H1 (cell line): Measurements from ENCODE around the gene SLC7A8. TPM values are rescaled to one million over a fixed set of nuclear protein-coding genes. Genes with fewer than 3 reads are reported as not detected.

Experiments used
- CTCF ChIA-PET: fragments of 300-600 bp; sonication (Branson Sonifier 250); formaldehyde crosslinking; loops from one replicate; lab custom pipeline; 2021; ENCODE audit not compliant: partially characterized antibody; lab: Charles Lee
- POLR2A ChIA-PET: fragments of 300-600 bp; sonication (Branson Sonifier 250); formaldehyde crosslinking; loops from one replicate; lab custom pipeline; 2021; ENCODE audit warnings: inconsistent platforms; ENCODE audit not compliant: partially characterized antibody; lab: Charles Lee
- DNase-seq, 2 experiments: peaks; one replicate each; pipeline versions ENCODE4 v3.0.0 to v3.0.0-alpha.2; 2010 to 2022; ENCODE audit warnings: low spot score in 2 of 2, low read depth in 1 of 2, mixed read lengths in 1 of 2
- FAIRE-seq: peaks from 2 replicates; lab custom pipeline; 2011; peaks lifted over from hg19 to GRCh38; lab: Jason Lieb, UNC
- H2AFZ ChIP-seq: 2 replicates; pipeline ENCODE4 v1.8.1; 2012; ENCODE audit warnings: low read length, inconsistent platforms
- H2AK5ac ChIP-seq: 2 replicates; pipeline ENCODE4 v1.6.1; 2013; ENCODE audit warnings: low read depth, low read length
- H2BK120ac ChIP-seq: replicated peaks from 2 replicates; pipeline ENCODE3; 2013; ENCODE audit warnings: low read depth, low read length, inconsistent platforms
- H2BK12ac ChIP-seq: 2 replicates; pipeline ENCODE4 v1.6.1; 2013; ENCODE audit warnings: low read depth, low read length
- H2BK15ac ChIP-seq: 2 replicates; pipeline ENCODE4 v1.6.1; 2013; ENCODE audit warnings: low read length
- H2BK20ac ChIP-seq: 2 replicates; pipeline ENCODE4 v1.6.1; 2013; ENCODE audit warnings: low read length
- H2BK5ac ChIP-seq: 2 replicates; pipeline ENCODE4 v1.6.1; 2013; ENCODE audit warnings: low read depth, low read length
- H3K14ac ChIP-seq: 2 replicates; pipeline ENCODE4 v1.6.1; 2013; ENCODE audit warnings: inconsistent platforms; ENCODE audit not compliant: insufficient read length
- H3K18ac ChIP-seq: 2 replicates; pipeline ENCODE4 v1.6.1; 2013; ENCODE audit warnings: low read length; ENCODE audit errors: extremely low read depth
- H3K23ac ChIP-seq: 2 replicates; pipeline ENCODE4 v1.6.1; 2013; ENCODE audit warnings: inconsistent platforms; ENCODE audit not compliant: insufficient read length
- H3K23me2 ChIP-seq: 2 replicates; pipeline ENCODE4 v1.6.1; 2013; ENCODE audit warnings: low read depth, low read length
- H3K27ac ChIP-seq: 2 replicates; pipeline ENCODE4 v1.6.1; 2011; ENCODE audit warnings: low read depth, low read length, inconsistent platforms
- H3K27me3 ChIP-seq, 4 experiments: replicated peaks in 1 of 4; 1 replicate in 1 of 4; 2 replicates in 3 of 4; pipeline versions ENCODE4 v1.6.1 to v1.8.1; 2011 to 2013; ENCODE audit warnings: low read length in 3 of 4, mild to moderate bottlenecking in 3 of 4, inconsistent platforms in 2 of 4, mixed read lengths in 2 of 4, moderate library complexity in 1 of 4; ENCODE audit not compliant: control insufficient read depth in 3 of 4, insufficient read depth in 3 of 4; ENCODE audit errors: extremely low read depth in 1 of 4
- H3K36me3 ChIP-seq, 4 experiments: 2 replicates each; pipeline versions ENCODE4 v1.6.1 to v1.8.1; 2011 to 2013; ENCODE audit warnings: mild to moderate bottlenecking in 4 of 4, low read length in 3 of 4, moderate library complexity in 2 of 4, control low read depth in 1 of 4, inconsistent platforms in 1 of 4; ENCODE audit not compliant: insufficient read depth in 4 of 4, control insufficient read depth in 2 of 4
- H3K4ac ChIP-seq: replicated peaks from 2 replicates; pipeline ENCODE3; 2013; ENCODE audit warnings: low read length, low read depth, mixed read lengths, inconsistent platforms; ENCODE audit not compliant: insufficient read length
- H3K4me1 ChIP-seq, 4 experiments: replicated peaks in 1 of 4; 1 replicate in 1 of 4; 2 replicates in 3 of 4; pipeline versions ENCODE4 v1.6.1 to v1.8.1; 2011 to 2013; ENCODE audit warnings: low read length in 3 of 4, inconsistent platforms in 2 of 4, mixed read lengths in 1 of 4; ENCODE audit not compliant: insufficient read depth in 4 of 4, control insufficient read depth in 3 of 4
- H3K4me2 ChIP-seq, 2 experiments: 2 replicates each; pipeline versions ENCODE4 v1.6.1 to v1.8.1; 2011 to 2013; ENCODE audit warnings: low read depth in 2 of 2, low read length in 2 of 2, control low read depth in 1 of 2, inconsistent platforms in 1 of 2, mild to moderate bottlenecking in 1 of 2; ENCODE audit not compliant: insufficient read depth in 1 of 2
- H3K4me3 ChIP-seq, 4 experiments: fragments of 200-600, 300-600 bp in 1 of 4; sonication (generic), shearing (Covaris generic), sonication (Bioruptor Twin) in 1 of 4; 2 replicates each; pipeline versions ENCODE4 v1.5.1 to v1.8.1; 2011 to 2016; ENCODE audit warnings: low read length in 4 of 4, low read depth in 3 of 4, control low read depth in 2 of 4, inconsistent platforms in 2 of 4, mild to moderate bottlenecking in 2 of 4, mixed read lengths in 1 of 4, moderate library complexity in 1 of 4; ENCODE audit not compliant: insufficient read depth in 2 of 4; ENCODE audit errors: extremely low read depth in 1 of 4
- H3K56ac ChIP-seq: replicated peaks from 2 replicates; pipeline ENCODE3; 2013; ENCODE audit warnings: low read depth, mild to moderate bottlenecking, mixed read lengths, low read length, inconsistent platforms; ENCODE audit not compliant: insufficient read length
- H3K79me1 ChIP-seq: 2 replicates; pipeline ENCODE4 v1.6.1; 2013; ENCODE audit warnings: low read depth, low read length, control low read depth
- H3K79me2 ChIP-seq, 2 experiments: 2 replicates each; pipeline versions ENCODE4 v1.6.1 to v1.8.1; 2012 to 2013; ENCODE audit warnings: low read length in 2 of 2, mild to moderate bottlenecking in 2 of 2, inconsistent platforms in 1 of 2; ENCODE audit not compliant: insufficient read depth in 2 of 2, control insufficient read depth in 1 of 2
- H3K9ac ChIP-seq, 4 experiments: replicated peaks in 1 of 4; 1 replicate in 1 of 4; 2 replicates in 3 of 4; pipeline versions ENCODE4 v1.6.1 to v1.8.1; 2011 to 2013; ENCODE audit warnings: low read depth in 3 of 4, low read length in 3 of 4, control low read depth in 2 of 4, mild to moderate bottlenecking in 2 of 4, moderate library complexity in 2 of 4, inconsistent platforms in 1 of 4; ENCODE audit errors: extremely low read depth in 1 of 4
- H3K9me3 ChIP-seq, 2 experiments: 2 replicates each; pipeline versions ENCODE4 v1.6.1 to v1.8.1; 2012 to 2013; ENCODE audit warnings: mild to moderate bottlenecking in 2 of 2, moderate library complexity in 2 of 2, control low read depth in 1 of 2, inconsistent platforms in 1 of 2, low read depth in 1 of 2, low read length in 1 of 2, mixed read lengths in 1 of 2; ENCODE audit not compliant: insufficient read depth in 2 of 2
- H4K20me1 ChIP-seq, 2 experiments: replicated peaks in 1 of 2; 2 replicates each; pipeline versions ENCODE3 to v1.8.1; 2011 to 2013; ENCODE audit warnings: inconsistent platforms in 2 of 2, low read length in 2 of 2, mild to moderate bottlenecking in 1 of 2; ENCODE audit not compliant: insufficient read depth in 2 of 2, control insufficient read depth in 1 of 2
- H4K5ac ChIP-seq: 2 replicates; pipeline ENCODE4 v1.6.1; 2013; ENCODE audit warnings: low read length, low read depth, mixed read lengths, inconsistent platforms; ENCODE audit not compliant: insufficient read length
- H4K8ac ChIP-seq: 2 replicates; pipeline ENCODE4 v1.8.0; 2013; ENCODE audit warnings: mild to moderate bottlenecking, moderate library complexity, low read length, inconsistent platforms; ENCODE audit not compliant: insufficient read depth; ENCODE audit errors: extremely low read depth
- H4K91ac ChIP-seq: replicated peaks from 2 replicates; pipeline ENCODE3; 2013; ENCODE audit warnings: low read length, mixed read lengths, inconsistent platforms; ENCODE audit not compliant: insufficient read length
- CEBPB ChIP-seq: IDR thresholded peaks from 2 replicates; pipeline ENCODE4 v1.6.1; 2012; ENCODE audit warnings: low read depth, low read length
- CHD1 ChIP-seq: IDR thresholded peaks from 2 replicates; pipeline ENCODE4 v1.6.1; 2012; ENCODE audit warnings: low read depth, low read length, improper control_type of control experiment
- JUN ChIP-seq: IDR thresholded peaks from 2 replicates; pipeline ENCODE4 v1.6.1; 2011; ENCODE audit warnings: low read depth, mild to moderate bottlenecking, improper control_type of control experiment, low read length
- POLR2AphosphoS5 ChIP-seq: IDR thresholded peaks from 2 replicates; pipeline ENCODE4 v1.6.1; 2011; ENCODE audit warnings: low read depth, low read length
- WGBS, 2 experiments: shearing (Covaris generic) in 1 of 2; methylation state at CpG; one replicate each; pipeline versions ENCODE4 v1.1.6 to v1.1.7; 2013 to 2015; ENCODE audit warnings: low lambda C conversion rate in 2 of 2, mixed read lengths in 2 of 2, inconsistent platforms in 1 of 2, low coverage in 1 of 2, missing lambda C conversion rate in 1 of 2; ENCODE audit not compliant: insufficient replicate concordance in 2 of 2, insufficient coverage in 1 of 2, insufficient read length in 1 of 2; ENCODE audit errors: extremely low coverage in 1 of 2, missing lambda C conversion rate in 1 of 2; 5-methylcytosine and 5-hydroxymethylcytosine counted together
- polyA plus RNA-seq, 7 experiments: library from polyadenylated mRNA; depleted of rRNA in 3 of 7; stranded (reverse) in 5 of 7; unstranded in 2 of 7; fragments of >200 nt in 5 of 7; fragments of 200-250 nt in 2 of 7; gene quantifications; 1 replicate in 5 of 7; 2 replicates in 1 of 7; 4 replicates in 1 of 7; pipeline versions ENCODE4 v1.2.1 to v1.2.3, GENCODE V29; 2011 to 2013; ENCODE audit warnings: missing spikeins in 2 of 7, mixed read lengths in 2 of 7
- total RNA-seq: library from RNA; stranded (reverse); fragmentation: NEBNext Ultra II Directional; extraction: Animal tissue kit (Norgen Biotek cat#: 25700); gene quantifications from 2 replicates; pipeline ENCODE4 v1.2.1, GENCODE V29; 2021
- TF ChIP-seq, protein P1 (sequence below), 3 experiments: IDR thresholded peaks; 1 replicate in 2 of 3; 2 replicates in 1 of 3; pipeline versions ENCODE4 v1.5.1 to v1.6.1; 2011; ENCODE audit warnings: low read length in 3 of 3, mild to moderate bottlenecking in 3 of 3, inconsistent platforms in 2 of 3, low read depth in 1 of 3, moderate library complexity in 1 of 3; ENCODE audit not compliant: insufficient read depth in 1 of 3; ENCODE audit errors: control extremely low read depth in 1 of 3
- TF ChIP-seq, protein P2 (sequence below): IDR thresholded peaks from 2 replicates; pipeline ENCODE4 v1.6.1; 2012; ENCODE audit warnings: low read length, inconsistent platforms

Gene SLC7A8
- total and polyA plus RNA-seq, 2 of the 8 experiments (the other 6 are each of a cell fraction or from before 2014, with no cell fraction given): 182 to 204 TPM

DNA sequence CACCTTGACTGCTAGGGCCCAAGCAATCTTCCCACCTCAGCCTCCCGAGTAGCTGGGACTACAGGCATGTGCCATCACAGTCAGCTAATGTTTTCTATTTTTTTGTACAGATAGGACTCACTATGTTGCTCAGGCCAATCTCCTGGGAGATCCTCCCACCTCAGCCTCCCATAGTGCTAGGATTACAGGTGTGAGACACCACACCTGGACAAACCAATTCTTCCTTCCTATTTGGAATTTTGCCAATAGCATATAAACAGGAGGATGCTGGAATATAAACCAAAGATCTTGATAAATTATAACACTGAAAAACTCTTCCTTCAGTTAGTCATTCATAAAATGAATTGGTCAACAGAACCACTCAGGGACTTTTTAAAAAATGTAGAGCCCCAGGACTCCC, 96.9 kb downstream of the SLC7A8 start:
- no peak overlapping the region for H2BK120ac ChIP-seq
- peaks cover 0 to 14% of the 10 kb centered on the region in 2 experiments; a peak in 2 of 4 replicates for H3K79me2 ChIP-seq
- H3K36me3 ChIP-seq: peaks cover 20 to 87% (median 53%) of the 10 kb centered on the region in 4 experiments
- H3K14ac ChIP-seq: no peak overlapping the region
- H2BK12ac ChIP-seq: no peak overlapping the region
- no peak overlapping the region for H2AFZ ChIP-seq
- H4K20me1 ChIP-seq: peaks cover 0 to 1% of the 10 kb centered on the region in 2 experiments
- H4K5ac ChIP-seq: no peak overlapping the region
- ChIA-PET CTCF (interaction anchor here (0.8 to 3.8 kb wide), 5 partner anchors 9 to 34 kb away, joined by 3 to 18 read pairs (median 4); no protein-coding TSS in a partner anchor), POLR2A (interaction anchor here (0.6 to 5.1 kb wide), 4 partner anchors 8 to 446 kb away, joined by 3 to 24 read pairs (median 10); partner anchors contain the start of genes ACIN1 and C14orf119)
- DNase-seq (no peak), FAIRE-seq (no peak)
- no peaks in the 10 kb centered on the region for H3K4me1 ChIP-seq
- H3K27ac ChIP-seq: no peak overlapping the region
- H4K8ac ChIP-seq: no peak overlapping the region
- H4K91ac ChIP-seq: no peak overlapping the region
- no peak overlapping the region for H3K9ac ChIP-seq
- no peak overlapping the region for H3K56ac ChIP-seq
- no peak overlapping the region for H2BK5ac ChIP-seq
- TF ChIP-seq CHD1 (no peak), POLR2AphosphoS5 (no peak), JUN (no peak), CEBPB (no peak)
- TF ChIP-seq, protein P1, sequence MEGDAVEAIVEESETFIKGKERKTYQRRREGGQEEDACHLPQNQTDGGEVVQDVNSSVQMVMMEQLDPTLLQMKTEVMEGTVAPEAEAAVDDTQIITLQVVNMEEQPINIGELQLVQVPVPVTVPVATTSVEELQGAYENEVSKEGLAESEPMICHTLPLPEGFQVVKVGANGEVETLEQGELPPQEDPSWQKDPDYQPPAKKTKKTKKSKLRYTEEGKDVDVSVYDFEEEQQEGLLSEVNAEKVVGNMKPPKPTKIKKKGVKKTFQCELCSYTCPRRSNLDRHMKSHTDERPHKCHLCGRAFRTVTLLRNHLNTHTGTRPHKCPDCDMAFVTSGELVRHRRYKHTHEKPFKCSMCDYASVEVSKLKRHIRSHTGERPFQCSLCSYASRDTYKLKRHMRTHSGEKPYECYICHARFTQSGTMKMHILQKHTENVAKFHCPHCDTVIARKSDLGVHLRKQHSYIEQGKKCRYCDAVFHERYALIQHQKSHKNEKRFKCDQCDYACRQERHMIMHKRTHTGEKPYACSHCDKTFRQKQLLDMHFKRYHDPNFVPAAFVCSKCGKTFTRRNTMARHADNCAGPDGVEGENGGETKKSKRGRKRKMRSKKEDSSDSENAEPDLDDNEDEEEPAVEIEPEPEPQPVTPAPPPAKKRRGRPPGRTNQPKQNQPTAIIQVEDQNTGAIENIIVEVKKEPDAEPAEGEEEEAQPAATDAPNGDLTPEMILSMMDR (IDR thresholded peaks at IDR 0.05; ENCODE audit: control extremely low read depth in 1 of 3, insufficient read depth in 1 of 3, low read depth in 1 of 3, low read length in 3 of 3): no peak
- TF ChIP-seq, protein P2, sequence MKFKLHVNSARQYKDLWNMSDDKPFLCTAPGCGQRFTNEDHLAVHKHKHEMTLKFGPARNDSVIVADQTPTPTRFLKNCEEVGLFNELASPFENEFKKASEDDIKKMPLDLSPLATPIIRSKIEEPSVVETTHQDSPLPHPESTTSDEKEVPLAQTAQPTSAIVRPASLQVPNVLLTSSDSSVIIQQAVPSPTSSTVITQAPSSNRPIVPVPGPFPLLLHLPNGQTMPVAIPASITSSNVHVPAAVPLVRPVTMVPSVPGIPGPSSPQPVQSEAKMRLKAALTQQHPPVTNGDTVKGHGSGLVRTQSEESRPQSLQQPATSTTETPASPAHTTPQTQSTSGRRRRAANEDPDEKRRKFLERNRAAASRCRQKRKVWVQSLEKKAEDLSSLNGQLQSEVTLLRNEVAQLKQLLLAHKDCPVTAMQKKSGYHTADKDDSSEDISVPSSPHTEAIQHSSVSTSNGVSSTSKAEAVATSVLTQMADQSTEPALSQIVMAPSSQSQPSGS: no peak
- H3K4me3 ChIP-seq: no peak overlapping the region
- WGBS, 2 experiments: 92% methylated on average over 1 of the region's 1 CpG; no CpG with 5 or more reads in 1 of the 2 experiments
- no peak overlapping the region for H2BK15ac ChIP-seq
- H2AK5ac ChIP-seq: no peak overlapping the region
- no peak overlapping the region for H3K18ac ChIP-seq
- H3K27me3 ChIP-seq: no peaks in the 10 kb centered on the region
- no peaks in the 10 kb centered on the region for H3K9me3 ChIP-seq
- no peak overlapping the region for H3K23ac ChIP-seq
- H3K4me2 ChIP-seq: no peak overlapping the region
- no peaks in the 10 kb centered on the region for H3K79me1 ChIP-seq
- H3K4ac ChIP-seq: no peak overlapping the region
- no peak overlapping the region for H2BK20ac ChIP-seq
- no peaks in the 10 kb centered on the region for H3K23me2 ChIP-seq
